ENCODE results near the gene GPM6B. TPM values are rescaled to one million over a fixed set of nuclear protein-coding genes. Genes with fewer than 3 reads are reported as not detected.

The GPM6B gene
- total and polyA plus RNA-seq, 2 donors from 2014 or later = 6.3 to 16.0 TPM

- intact Hi-C loops (cut with DNase I) = no loop called here
- TF ChIP-seq CTCF (IDR thresholded peaks at IDR 0.05; ENCODE audit: borderline replicate concordance, extremely low read depth, insufficient read depth) = no peak
- Histone ChIP-seq H3K4me3 (ENCODE audit: low read length in 3 of 3) (no peak overlapping the region), H3K27me3 (ENCODE audit: control insufficient read depth, insufficient read depth, low read length) (no peaks in the 10 kb centered on the region), H3K27ac (ENCODE audit: low read depth in 2 of 2, low read length in 2 of 2) (no peak overlapping the region), H3K9me3 (ENCODE audit: control insufficient read depth in 2 of 3, insufficient read depth in 1 of 3, low read length in 3 of 3) (no peaks in the 10 kb centered on the region), H3K4me1 (ENCODE audit: control insufficient read depth in 2 of 3, insufficient read depth in 2 of 3, low read depth in 1 of 3, low read length in 3 of 3) (no peaks in the 10 kb centered on the region), H3K36me3 (ENCODE audit: control insufficient read depth in 2 of 3, insufficient read depth in 3 of 3, low read length in 3 of 3) (peaks cover 3 to 26% (median 4%) of the 10 kb centered on the region in 3 donors), H3K9ac (ENCODE audit: low read length in 3 of 3) (no peak overlapping the region)
- DNase-seq (no peak), FAIRE-seq (no peak)
Observed at GRCh38 chrX:13763489-13763888, 53.4 kb downstream of the GPM6B start.

- Histone ChIP-seq H3K4me3 (ENCODE audit: low read length in 3 of 3) (no peak overlapping the region), H3K27me3 (ENCODE audit: control insufficient read depth, insufficient read depth, low read length) (no peaks in the 10 kb centered on the region), H3K27ac (ENCODE audit: low read depth in 2 of 2, low read length in 2 of 2) (no peak overlapping the region), H3K9me3 (ENCODE audit: control insufficient read depth in 2 of 3, insufficient read depth in 1 of 3, low read length in 3 of 3) (no peaks in the 10 kb centered on the region), H3K4me1 (ENCODE audit: control insufficient read depth in 2 of 3, insufficient read depth in 2 of 3, low read depth in 1 of 3, low read length in 3 of 3) (no peaks in the 10 kb centered on the region), H3K9ac (ENCODE audit: low read length in 3 of 3) (no peak overlapping the region), H3K36me3 (ENCODE audit: control insufficient read depth in 2 of 3, insufficient read depth in 3 of 3, low read length in 3 of 3) (peaks cover 0 to 23% (median 4%) of the 10 kb centered on the region in 3 donors)
- DNase-seq (no peak), FAIRE-seq (no peak)
- intact Hi-C loops (cut with DNase I) = no loop called here
- no peak for TF ChIP-seq CTCF (IDR thresholded peaks at IDR 0.05; ENCODE audit: borderline replicate concordance, extremely low read depth, insufficient read depth)
Observed at GRCh38 chrX:13761606-13762414, 55.1 kb downstream of the GPM6B start.

GRCh38 chrX:13760426-13760825, 56.5 kb downstream of the GPM6B start:
- Histone ChIP-seq H3K27me3 (ENCODE audit: control insufficient read depth, insufficient read depth, low read length) (no peaks in the 10 kb centered on the region), H3K4me1 (ENCODE audit: control insufficient read depth in 2 of 3, insufficient read depth in 2 of 3, low read depth in 1 of 3, low read length in 3 of 3) (no peaks in the 10 kb centered on the region), H3K9ac (ENCODE audit: low read length in 3 of 3) (no peak overlapping the region), H3K4me3 (ENCODE audit: low read length in 3 of 3) (no peak overlapping the region), H3K27ac (ENCODE audit: low read depth in 2 of 2, low read length in 2 of 2) (no peak overlapping the region), H3K9me3 (ENCODE audit: control insufficient read depth in 2 of 3, insufficient read depth in 1 of 3, low read length in 3 of 3) (no peaks in the 10 kb centered on the region), H3K36me3 (ENCODE audit: control insufficient read depth in 2 of 3, insufficient read depth in 3 of 3, low read length in 3 of 3) (peaks cover 0 to 23% (median 6%) of the 10 kb centered on the region in 3 donors)
- intact Hi-C loops (cut with DNase I) = no loop called here
- DNase-seq = no peak
- FAIRE-seq = no peak
- TF ChIP-seq CTCF (IDR thresholded peaks at IDR 0.05; ENCODE audit: borderline replicate concordance, extremely low read depth, insufficient read depth) = no peak
